Gastroesophageal sphincter (tissue), 3 donors: ENCODE data around the gene RPL36A.

Experiments
- CTCF ChIP-seq, 4 experiments: fragments of 200-600 bp in 2 of 4; fragments of 450-650 bp in 2 of 4; sonication (generic) in 1 of 4; IDR thresholded peaks; one replicate each; pipeline ENCODE4 v1.5.1; 2017 to 2019; ENCODE audit warnings: antibody characterized with exemption in 4 of 4, mild to moderate bottlenecking in 2 of 4, moderate library complexity in 2 of 4
- POLR2AphosphoS5 ChIP-seq: sonication (generic); formaldehyde crosslinking; IDR thresholded peaks from one replicate; pipeline ENCODE4 v1.6.1; 2017; ENCODE audit warnings: antibody characterized with exemption

DNA sequence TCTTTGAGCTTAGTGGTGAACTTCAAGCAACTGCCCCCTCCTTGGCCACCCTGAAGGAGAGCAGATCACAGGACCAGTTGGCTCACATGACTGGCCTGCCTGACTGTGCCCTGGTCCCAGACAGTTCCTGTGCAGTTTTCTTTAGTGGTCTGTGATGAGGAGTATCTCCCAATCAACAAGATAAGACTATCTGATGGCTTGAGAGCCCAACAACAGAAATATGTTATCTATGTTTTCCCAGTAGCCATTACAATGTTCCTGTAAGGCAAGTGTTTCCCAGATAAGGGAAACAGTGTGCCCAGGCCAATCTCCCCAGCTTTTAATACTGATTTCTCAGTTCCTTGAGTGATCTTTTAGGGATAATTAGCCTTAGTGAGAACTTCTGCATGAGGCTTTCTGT, 28.1 kb upstream of the RPL36A start:
- no peak for TF ChIP-seq CTCF (IDR thresholded peaks at IDR 0.05)
- no peak for TF ChIP-seq POLR2AphosphoS5
